ENCODE data around the gene WNT3A. TPM values are rescaled to one million over a fixed set of nuclear protein-coding genes. Genes with fewer than 3 reads are reported as not detected.

The WNT3A gene
- total RNA-seq, 1 donor from 2014 or later, result 0.06 TPM

Other genes with a start within 250 kb of the WNT3A start
- gene PRSS38, start 191.3 kb upstream of the WNT3A start, total RNA-seq, result not detected
- gene WNT9A, start 59.1 kb upstream of the WNT3A start, total RNA-seq, result 2.2 TPM
- 419 TPM for gene ARF1, start 75.7 kb downstream of the WNT3A start, total RNA-seq
- gene C1orf35, start 96.3 kb downstream of the WNT3A start, total RNA-seq, result 22.4 TPM
- gene MRPL55, start 102.3 kb downstream of the WNT3A start, total RNA-seq, result 56.1 TPM
- 235 TPM for gene GUK1, start 133.3 kb downstream of the WNT3A start, total RNA-seq
- gene GJC2, start 142.9 kb downstream of the WNT3A start, total RNA-seq, result 2.8 TPM
- gene IBA57, start 158.8 kb downstream of the WNT3A start, total RNA-seq, result 12.8 TPM
- gene OBSCN, start 201.0 kb downstream of the WNT3A start, total RNA-seq, result 25.8 TPM

All from mucosa of gallbladder (tissue), 1 donor.